ENCODE results near the gene RADIL.

DNA sequence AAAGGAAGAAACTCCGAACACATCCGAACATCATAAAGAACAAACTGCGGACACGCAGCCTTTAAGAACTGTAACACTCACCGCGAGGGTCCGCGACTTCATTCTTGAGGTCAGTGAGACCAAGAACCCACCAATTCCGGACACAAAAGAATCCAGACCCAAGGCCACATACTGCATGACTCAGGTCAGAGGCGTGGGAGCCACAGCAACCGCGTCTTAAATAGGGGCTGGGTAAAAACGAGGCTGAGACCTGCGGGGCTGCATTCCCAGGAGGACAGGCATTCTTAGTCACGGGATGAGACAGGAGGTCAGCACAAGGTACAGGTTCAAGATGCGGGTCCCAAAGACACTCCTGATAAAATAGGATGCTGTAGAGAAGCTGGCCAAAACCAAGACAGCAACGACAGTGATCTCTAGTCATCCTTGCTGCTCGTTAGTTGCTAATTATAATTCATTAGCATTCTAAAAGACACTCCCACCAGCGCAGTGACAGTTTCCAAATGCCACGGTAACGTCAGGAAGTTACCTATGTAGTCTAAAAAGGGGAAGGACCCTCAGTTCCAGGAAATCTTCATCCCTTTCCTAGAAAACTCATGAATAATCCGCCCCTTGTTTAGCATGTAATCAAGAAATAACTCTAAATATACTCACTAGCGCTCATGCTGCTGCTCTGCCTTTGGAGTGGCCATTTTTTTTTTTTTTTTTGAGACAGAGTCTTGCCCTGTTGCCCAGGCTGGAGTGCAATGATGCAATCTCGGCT, 88.7 kb downstream of the RADIL start:
- TF ChIP-seq, protein P1, sequence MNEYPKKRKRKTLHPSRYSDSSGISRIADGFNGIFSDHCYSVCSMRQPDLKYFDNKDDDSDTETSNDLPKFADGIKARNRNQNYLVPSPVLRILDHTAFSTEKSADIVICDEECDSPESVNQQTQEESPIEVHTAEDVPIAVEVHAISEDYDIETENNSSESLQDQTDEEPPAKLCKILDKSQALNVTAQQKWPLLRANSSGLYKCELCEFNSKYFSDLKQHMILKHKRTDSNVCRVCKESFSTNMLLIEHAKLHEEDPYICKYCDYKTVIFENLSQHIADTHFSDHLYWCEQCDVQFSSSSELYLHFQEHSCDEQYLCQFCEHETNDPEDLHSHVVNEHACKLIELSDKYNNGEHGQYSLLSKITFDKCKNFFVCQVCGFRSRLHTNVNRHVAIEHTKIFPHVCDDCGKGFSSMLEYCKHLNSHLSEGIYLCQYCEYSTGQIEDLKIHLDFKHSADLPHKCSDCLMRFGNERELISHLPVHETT (tag by site-specific recombination; IDR thresholded peaks at IDR 0.05): no peak
- TF ChIP-seq, protein P2, sequence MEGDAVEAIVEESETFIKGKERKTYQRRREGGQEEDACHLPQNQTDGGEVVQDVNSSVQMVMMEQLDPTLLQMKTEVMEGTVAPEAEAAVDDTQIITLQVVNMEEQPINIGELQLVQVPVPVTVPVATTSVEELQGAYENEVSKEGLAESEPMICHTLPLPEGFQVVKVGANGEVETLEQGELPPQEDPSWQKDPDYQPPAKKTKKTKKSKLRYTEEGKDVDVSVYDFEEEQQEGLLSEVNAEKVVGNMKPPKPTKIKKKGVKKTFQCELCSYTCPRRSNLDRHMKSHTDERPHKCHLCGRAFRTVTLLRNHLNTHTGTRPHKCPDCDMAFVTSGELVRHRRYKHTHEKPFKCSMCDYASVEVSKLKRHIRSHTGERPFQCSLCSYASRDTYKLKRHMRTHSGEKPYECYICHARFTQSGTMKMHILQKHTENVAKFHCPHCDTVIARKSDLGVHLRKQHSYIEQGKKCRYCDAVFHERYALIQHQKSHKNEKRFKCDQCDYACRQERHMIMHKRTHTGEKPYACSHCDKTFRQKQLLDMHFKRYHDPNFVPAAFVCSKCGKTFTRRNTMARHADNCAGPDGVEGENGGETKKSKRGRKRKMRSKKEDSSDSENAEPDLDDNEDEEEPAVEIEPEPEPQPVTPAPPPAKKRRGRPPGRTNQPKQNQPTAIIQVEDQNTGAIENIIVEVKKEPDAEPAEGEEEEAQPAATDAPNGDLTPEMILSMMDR (tag by site-specific recombination; IDR thresholded peaks at IDR 0.05): no peak
- TF ChIP-seq ZFP41 (tag by site-specific recombination; IDR thresholded peaks at IDR 0.05; ENCODE audit: borderline replicate concordance) (no peak), ZNF121 (tag by site-specific recombination; IDR thresholded peaks at IDR 0.05) (no peak), ZBTB21 (tag by site-specific recombination; IDR thresholded peaks at IDR 0.05) (no peak), ZNF560 (tag by site-specific recombination; IDR thresholded peaks at IDR 0.05; ENCODE audit: borderline replicate concordance) (no peak)
